Mesenchymal stem cell (in vitro differentiated cells and primary cell): ENCODE measurements around the gene LRRTM1.

Source experiments
- DNase-seq: peaks from one replicate; pipeline ENCODE4 v3.0.0-alpha.2; 2013
- H2AFZ ChIP-seq: one replicate; pipeline ENCODE4 v1.6.1; 2013; ENCODE audit warnings: low read depth, mild to moderate bottlenecking, control low read depth, inconsistent platforms, low read length, moderate library complexity
- H2AK5ac ChIP-seq: 2 replicates; pipeline ENCODE4 v1.6.1; 2013; ENCODE audit warnings: low read length, moderate library complexity, mild to moderate bottlenecking, inconsistent platforms; ENCODE audit not compliant: severe bottlenecking
- H2BK120ac ChIP-seq: one replicate; pipeline ENCODE4 v1.6.1; 2013; ENCODE audit warnings: low read depth, mild to moderate bottlenecking, inconsistent platforms, low read length, moderate library complexity
- H2BK12ac ChIP-seq, 2 experiments: one replicate each; pipeline ENCODE4 v1.6.1; 2013; ENCODE audit warnings: inconsistent platforms in 2 of 2, low read length in 2 of 2, mild to moderate bottlenecking in 2 of 2, moderate library complexity in 2 of 2, control low read depth in 1 of 2
- H2BK15ac ChIP-seq: one replicate; pipeline ENCODE4 v1.6.1; 2013; ENCODE audit warnings: mild to moderate bottlenecking, low read depth, inconsistent platforms; ENCODE audit not compliant: poor library complexity, severe bottlenecking
- H2BK5ac ChIP-seq: 2 replicates; pipeline ENCODE4 v1.6.1; 2013; ENCODE audit warnings: low read depth, mild to moderate bottlenecking, low read length, control low read depth, inconsistent platforms; ENCODE audit not compliant: poor library complexity, severe bottlenecking
- H3K14ac ChIP-seq, 2 experiments: one replicate each; pipeline ENCODE4 v1.6.1; 2013; ENCODE audit warnings: inconsistent platforms in 2 of 2, low read length in 2 of 2, control low read depth in 1 of 2, mild to moderate bottlenecking in 1 of 2, moderate library complexity in 1 of 2
- H3K18ac ChIP-seq, 2 experiments: one replicate each; pipeline ENCODE4 v1.6.1; 2013; ENCODE audit warnings: inconsistent platforms in 2 of 2, low read length in 2 of 2, control low read depth in 1 of 2, low read depth in 1 of 2, mild to moderate bottlenecking in 1 of 2
- H3K23ac ChIP-seq, 2 experiments: one replicate each; pipeline ENCODE4 v1.6.1; 2013; ENCODE audit warnings: inconsistent platforms in 2 of 2, low read length in 2 of 2, mild to moderate bottlenecking in 2 of 2, moderate library complexity in 2 of 2, control low read depth in 1 of 2
- H3K27ac ChIP-seq: 2 replicates; pipeline ENCODE4 v1.5.1; 2013; ENCODE audit warnings: mild to moderate bottlenecking, moderate library complexity, low read length, control low read depth, inconsistent platforms; ENCODE audit not compliant: poor library complexity, severe bottlenecking
- H3K27me3 ChIP-seq, 2 experiments: 2 replicates each; pipeline versions ENCODE4 v1.6.1 to v1.7.0; 2013; ENCODE audit warnings: low read length in 2 of 2, mild to moderate bottlenecking in 2 of 2, moderate library complexity in 2 of 2, control low read depth in 1 of 2, inconsistent platforms in 1 of 2; ENCODE audit not compliant: control insufficient read depth in 1 of 2, insufficient read depth in 1 of 2
- H3K36me3 ChIP-seq, 2 experiments: 2 replicates each; pipeline versions ENCODE4 v1.6.1 to v1.7.0; 2013; ENCODE audit warnings: low read length in 2 of 2, control low read depth in 1 of 2, inconsistent platforms in 1 of 2, low read depth in 1 of 2, mild to moderate bottlenecking in 1 of 2; ENCODE audit not compliant: insufficient read depth in 2 of 2, control insufficient read depth in 1 of 2
- H3K4ac ChIP-seq, 2 experiments: one replicate each; pipeline ENCODE4 v1.6.1; 2013; ENCODE audit warnings: inconsistent platforms in 2 of 2, low read length in 2 of 2, mild to moderate bottlenecking in 2 of 2, moderate library complexity in 2 of 2, control low read depth in 1 of 2, low read depth in 1 of 2
- H3K4me1 ChIP-seq: 2 replicates; pipeline ENCODE4 v1.6.1; 2013; ENCODE audit warnings: low read depth, low read length, control low read depth; ENCODE audit not compliant: control insufficient read depth, insufficient read depth
- H3K4me2 ChIP-seq: 2 replicates; pipeline ENCODE4 v1.6.1; 2013; ENCODE audit warnings: low read length, mild to moderate bottlenecking, inconsistent platforms; ENCODE audit not compliant: poor library complexity, severe bottlenecking
- H3K4me3 ChIP-seq, 2 experiments: 2 replicates each; pipeline versions ENCODE4 v1.5.1 to v1.7.0; 2013; ENCODE audit warnings: low read length in 2 of 2, mild to moderate bottlenecking in 2 of 2, control low read depth in 1 of 2, low read depth in 1 of 2; ENCODE audit not compliant: insufficient read depth in 1 of 2
- H3K79me1 ChIP-seq: replicated peaks from 2 replicates; pipeline ENCODE4 v1.6.1; 2013; ENCODE audit warnings: mild to moderate bottlenecking, control low read depth, low read length, inconsistent platforms; ENCODE audit not compliant: poor library complexity, severe bottlenecking
- H3K9ac ChIP-seq: 2 replicates; pipeline ENCODE4 v1.7.0; 2013; ENCODE audit warnings: mild to moderate bottlenecking, low read length, moderate library complexity
- H3K9me3 ChIP-seq: 2 replicates; pipeline ENCODE4 v1.7.0; 2013; ENCODE audit warnings: mild to moderate bottlenecking, low read length; ENCODE audit not compliant: control insufficient read depth
- H4K8ac ChIP-seq: one replicate; pipeline ENCODE4 v1.6.1; 2013; ENCODE audit warnings: inconsistent platforms, mild to moderate bottlenecking, low read length, moderate library complexity
- H4K91ac ChIP-seq: one replicate; pipeline ENCODE4 v1.6.1; 2013; ENCODE audit warnings: mild to moderate bottlenecking, low read length, inconsistent platforms
- WGBS: methylation state at CpG from one replicate; pipeline ENCODE4 v1.1.7; 2013; ENCODE audit warnings: mixed read lengths; 5-methylcytosine and 5-hydroxymethylcytosine counted together

LRRTM1 gene

GRCh38 chr2:80269806-80270205 is 34.7 kb downstream of the LRRTM1 start:
- Histone ChIP-seq H3K27ac (no peak overlapping the region), H3K14ac (no peak overlapping the region), H2BK120ac (no peak overlapping the region), H3K4me2 (no peak overlapping the region), H4K8ac (no peak overlapping the region), H3K23ac (no peak overlapping the region), H3K4ac (no peak overlapping the region), H3K4me3 (no peak overlapping the region), H3K27me3 (peaks cover 0 to 7% of the 10 kb centered on the region in 2 experiments), H2AFZ (no peak overlapping the region), H2BK5ac (no peak overlapping the region), H3K9me3 (no peaks in the 10 kb centered on the region), H2BK12ac (no peak overlapping the region), H3K9ac (no peak overlapping the region), H3K4me1 (no peaks in the 10 kb centered on the region), H3K79me1 (no peaks in the 10 kb centered on the region), H3K18ac (no peak overlapping the region), H2BK15ac (no peak overlapping the region), H3K36me3 (no peaks in the 10 kb centered on the region), H2AK5ac (no peak overlapping the region), H4K91ac (no peak overlapping the region)
- no peak for DNase-seq
- 80% methylated on average over 4 of the region's 5 CpGs for WGBS

GRCh38 chr2:80266231-80266630 is 38.3 kb downstream of the LRRTM1 start:
- H2BK5ac ChIP-seq = peak overlapping the region; percentile 19
- no peaks in the 10 kb centered on the region for H3K79me1 ChIP-seq
- no peak overlapping the region for H2BK120ac ChIP-seq
- no peak overlapping the region for H4K91ac ChIP-seq
- H2BK12ac ChIP-seq = no peak overlapping the region
- WGBS = 82% methylated on average over 5 of the region's 6 CpGs
- no peak for DNase-seq
- H2AK5ac ChIP-seq = no peak overlapping the region
- H3K23ac ChIP-seq = no peak overlapping the region
- H3K27ac ChIP-seq = no peak overlapping the region
- H3K9me3 ChIP-seq = no peaks in the 10 kb centered on the region
- H3K14ac ChIP-seq = peak overlapping the region in 1 of 2 experiments; percentile 79
- no peak overlapping the region for H3K9ac ChIP-seq
- H3K36me3 ChIP-seq = no peaks in the 10 kb centered on the region
- H3K4me2 ChIP-seq = no peak overlapping the region
- peaks cover 0 to 5% of the 10 kb centered on the region in 2 experiments for H3K27me3 ChIP-seq
- H2AFZ ChIP-seq = no peak overlapping the region
- no peak overlapping the region for H3K18ac ChIP-seq
- no peak overlapping the region for H3K4ac ChIP-seq
- no peak overlapping the region for H3K4me3 ChIP-seq
- no peak overlapping the region for H2BK15ac ChIP-seq
- H4K8ac ChIP-seq = no peak overlapping the region
- no peaks in the 10 kb centered on the region for H3K4me1 ChIP-seq

- 71% methylated on average over 3 of the region's 3 CpGs for WGBS
- no peak overlapping the region for H3K4ac ChIP-seq
- H2BK12ac ChIP-seq = no peak overlapping the region
- H4K8ac ChIP-seq = no peak overlapping the region
- H2AK5ac ChIP-seq = no peak overlapping the region
- no peak overlapping the region for H2BK5ac ChIP-seq
- H2BK120ac ChIP-seq = no peak overlapping the region
- H3K9ac ChIP-seq = no peak overlapping the region
- no peak overlapping the region for H3K4me2 ChIP-seq
- no peaks in the 10 kb centered on the region for H3K36me3 ChIP-seq
- H3K14ac ChIP-seq = no peak overlapping the region
- H3K4me1 ChIP-seq = no peaks in the 10 kb centered on the region
- H3K79me1 ChIP-seq = no peaks in the 10 kb centered on the region
- no peak for DNase-seq
- H3K27ac ChIP-seq = no peak overlapping the region
- H4K91ac ChIP-seq = no peak overlapping the region
- no peak overlapping the region for H3K4me3 ChIP-seq
- H2BK15ac ChIP-seq = no peak overlapping the region
- no peaks in the 10 kb centered on the region for H3K9me3 ChIP-seq
- no peak overlapping the region for H2AFZ ChIP-seq
- no peak overlapping the region for H3K23ac ChIP-seq
- H3K27me3 ChIP-seq = peaks cover 0 to 21% of the 10 kb centered on the region in 2 experiments
- no peak overlapping the region for H3K18ac ChIP-seq
These were observed 45.3 kb downstream of the LRRTM1 start for GRCh38 chr2:80259292-80259691.

GRCh38 chr2:80258793-80259192 is 45.8 kb downstream of the LRRTM1 start:
- H3K23ac ChIP-seq = no peak overlapping the region
- H3K4me1 ChIP-seq = no peaks in the 10 kb centered on the region
- H3K18ac ChIP-seq = no peak overlapping the region
- no peak overlapping the region for H3K4ac ChIP-seq
- no peak overlapping the region for H4K8ac ChIP-seq
- DNase-seq = no peak
- H4K91ac ChIP-seq = no peak overlapping the region
- no peak overlapping the region for H3K9ac ChIP-seq
- no peaks in the 10 kb centered on the region for H3K9me3 ChIP-seq
- no peak overlapping the region for H2AK5ac ChIP-seq
- H2BK120ac ChIP-seq = no peak overlapping the region
- no peak overlapping the region for H2BK12ac ChIP-seq
- WGBS = 90% methylated on average over 2 of the region's 5 CpGs
- H3K27me3 ChIP-seq = peaks cover 0 to 21% of the 10 kb centered on the region in 2 experiments
- H3K4me2 ChIP-seq = no peak overlapping the region
- no peak overlapping the region for H3K27ac ChIP-seq
- H2AFZ ChIP-seq = no peak overlapping the region
- no peaks in the 10 kb centered on the region for H3K79me1 ChIP-seq
- no peak overlapping the region for H3K14ac ChIP-seq
- H3K4me3 ChIP-seq = no peak overlapping the region
- no peak overlapping the region for H2BK5ac ChIP-seq
- H3K36me3 ChIP-seq = no peaks in the 10 kb centered on the region
- H2BK15ac ChIP-seq = no peak overlapping the region
